Retinal pigment epithelial cell (primary cell): ENCODE measurements around the gene DACT2.

Experiments used
- DNase-seq: peaks from one replicate; pipeline ENCODE4 v3.0.0-alpha.2; 2010; ENCODE audit warnings: low read depth
- H3K4me3 ChIP-seq: 2 replicates; pipeline ENCODE4 v1.5.1; 2011; ENCODE audit warnings: mild to moderate bottlenecking, low read length, control low read depth, moderate library complexity
- TF ChIP-seq, protein P1 (sequence below): conservative IDR thresholded peaks from 2 replicates; pipeline ENCODE4 v1.5.1; 2011; ENCODE audit warnings: low read depth, low read length, control low read depth, inconsistent platforms

Gene DACT2

DNA sequence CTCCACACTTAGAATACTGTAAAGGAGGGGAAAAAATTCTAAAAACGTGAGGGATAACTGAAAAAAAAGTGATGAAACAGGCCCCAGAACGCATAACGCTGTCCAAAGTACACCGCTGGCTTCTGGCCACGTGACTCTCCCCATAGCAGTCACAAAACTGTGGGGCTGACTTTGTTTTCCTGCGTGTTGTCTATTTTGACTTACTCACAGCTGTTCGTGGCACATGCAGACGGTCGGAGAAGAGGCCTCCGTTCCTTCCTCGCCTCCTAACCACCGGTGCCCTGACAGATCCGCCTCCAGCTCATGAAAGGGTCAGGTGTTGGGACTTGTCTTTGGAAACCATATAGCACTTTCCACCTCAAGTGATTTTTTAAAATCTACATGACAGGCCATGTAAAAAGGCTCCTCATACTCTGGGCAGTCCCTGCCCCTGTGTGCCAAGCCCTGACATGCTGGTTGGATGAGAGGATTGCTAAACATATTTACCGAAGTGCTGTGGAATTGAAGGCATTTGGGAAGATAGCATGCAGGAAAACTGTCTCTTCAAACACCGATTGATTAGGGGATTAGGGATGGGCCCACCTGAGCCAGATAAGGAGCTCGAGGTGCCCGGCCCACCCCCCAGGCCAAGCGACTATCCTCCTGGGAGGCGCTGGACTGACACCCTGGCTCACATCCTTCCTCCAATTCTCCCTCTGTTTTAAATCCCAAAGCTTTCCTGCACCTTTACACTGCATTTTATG, 54.8 kb downstream of the DACT2 start:
- TF ChIP-seq, protein P1, sequence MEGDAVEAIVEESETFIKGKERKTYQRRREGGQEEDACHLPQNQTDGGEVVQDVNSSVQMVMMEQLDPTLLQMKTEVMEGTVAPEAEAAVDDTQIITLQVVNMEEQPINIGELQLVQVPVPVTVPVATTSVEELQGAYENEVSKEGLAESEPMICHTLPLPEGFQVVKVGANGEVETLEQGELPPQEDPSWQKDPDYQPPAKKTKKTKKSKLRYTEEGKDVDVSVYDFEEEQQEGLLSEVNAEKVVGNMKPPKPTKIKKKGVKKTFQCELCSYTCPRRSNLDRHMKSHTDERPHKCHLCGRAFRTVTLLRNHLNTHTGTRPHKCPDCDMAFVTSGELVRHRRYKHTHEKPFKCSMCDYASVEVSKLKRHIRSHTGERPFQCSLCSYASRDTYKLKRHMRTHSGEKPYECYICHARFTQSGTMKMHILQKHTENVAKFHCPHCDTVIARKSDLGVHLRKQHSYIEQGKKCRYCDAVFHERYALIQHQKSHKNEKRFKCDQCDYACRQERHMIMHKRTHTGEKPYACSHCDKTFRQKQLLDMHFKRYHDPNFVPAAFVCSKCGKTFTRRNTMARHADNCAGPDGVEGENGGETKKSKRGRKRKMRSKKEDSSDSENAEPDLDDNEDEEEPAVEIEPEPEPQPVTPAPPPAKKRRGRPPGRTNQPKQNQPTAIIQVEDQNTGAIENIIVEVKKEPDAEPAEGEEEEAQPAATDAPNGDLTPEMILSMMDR: no peak
- H3K4me3 ChIP-seq: no peak overlapping the region
- no peak for DNase-seq

DNA sequence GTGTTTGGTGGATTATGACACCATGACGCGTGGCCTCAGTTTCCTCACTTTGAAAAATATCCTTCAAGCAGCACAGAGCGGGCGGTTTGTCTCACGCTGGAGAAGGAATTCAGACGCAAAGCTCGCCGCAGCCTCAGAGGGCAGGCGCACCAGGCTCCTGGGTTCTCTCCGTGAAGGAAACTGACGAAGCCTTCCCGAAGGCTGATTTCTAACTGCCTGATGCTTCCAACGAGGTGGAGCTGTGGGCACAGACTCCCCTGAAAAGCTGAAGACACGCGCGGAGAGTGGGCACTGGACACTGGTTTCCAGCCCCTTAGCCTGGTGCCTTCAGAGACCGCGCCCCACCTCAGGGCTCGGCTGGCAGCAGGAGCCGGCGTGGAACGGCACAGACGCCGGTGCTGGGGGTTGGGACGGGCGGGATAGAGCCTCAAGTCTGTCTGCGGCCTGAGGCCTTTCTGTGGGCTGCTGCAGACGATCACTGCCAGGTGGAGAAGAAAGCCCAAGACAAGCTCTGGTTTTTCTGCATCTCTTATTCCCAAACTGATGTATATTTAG, 56.1 kb downstream of the DACT2 start:
- TF ChIP-seq, protein P1: no peak
- H3K4me3 ChIP-seq: no peak overlapping the region
- DNase-seq: no peak

DNA sequence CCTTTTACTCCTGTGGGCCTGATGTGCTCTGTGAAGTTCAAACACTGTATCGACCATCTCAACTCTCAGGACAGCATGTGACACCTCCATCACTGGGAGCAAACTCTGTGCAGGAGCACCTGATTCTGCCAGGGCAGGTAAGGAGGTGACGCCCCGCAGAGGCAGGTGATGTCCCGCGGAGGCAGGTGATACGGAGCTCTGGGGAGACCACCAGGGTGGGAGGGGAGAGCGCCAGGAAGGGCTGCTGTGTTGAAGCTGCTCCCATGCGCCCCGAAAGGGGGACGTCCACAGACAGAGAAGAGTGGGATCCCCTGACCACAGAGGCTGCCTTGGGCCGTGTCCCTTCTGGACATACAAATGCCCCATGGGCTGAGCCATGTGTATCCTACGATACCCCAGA, 58.3 kb downstream of the DACT2 start:
- no peak overlapping the region for H3K4me3 ChIP-seq
- TF ChIP-seq, protein P1: no peak
- DNase-seq: no peak

DNA sequence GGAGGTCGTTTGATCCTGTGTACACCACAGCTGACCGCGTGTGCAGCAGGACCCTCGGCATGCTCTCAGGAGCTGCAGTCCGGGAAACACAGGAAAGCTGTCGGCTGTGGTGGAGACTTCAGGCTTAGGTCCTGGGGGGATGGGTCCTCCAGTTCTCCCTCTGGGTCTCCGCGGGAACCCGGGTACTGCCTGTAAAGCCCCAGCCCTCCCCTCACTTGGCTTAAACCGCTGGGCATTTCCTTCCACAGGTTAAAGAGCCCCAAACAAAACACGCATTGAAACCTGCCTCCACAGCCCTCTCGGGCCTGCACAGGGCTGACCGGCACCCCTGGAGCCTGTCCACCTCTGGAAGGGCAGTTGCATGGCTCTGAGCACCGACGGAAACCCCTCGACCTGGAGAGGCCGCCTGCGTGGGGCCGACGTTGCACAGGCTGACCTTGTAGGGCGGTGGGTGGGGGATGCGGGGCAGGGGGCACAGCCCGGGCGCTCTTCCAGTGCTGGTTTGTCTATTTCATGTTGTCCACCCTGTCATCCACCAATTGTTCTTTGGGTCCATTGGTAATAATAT, 59.1 kb downstream of the DACT2 start:
- H3K4me3 ChIP-seq: no peak overlapping the region
- DNase-seq: no peak
- TF ChIP-seq, protein P1: no peak

DNA sequence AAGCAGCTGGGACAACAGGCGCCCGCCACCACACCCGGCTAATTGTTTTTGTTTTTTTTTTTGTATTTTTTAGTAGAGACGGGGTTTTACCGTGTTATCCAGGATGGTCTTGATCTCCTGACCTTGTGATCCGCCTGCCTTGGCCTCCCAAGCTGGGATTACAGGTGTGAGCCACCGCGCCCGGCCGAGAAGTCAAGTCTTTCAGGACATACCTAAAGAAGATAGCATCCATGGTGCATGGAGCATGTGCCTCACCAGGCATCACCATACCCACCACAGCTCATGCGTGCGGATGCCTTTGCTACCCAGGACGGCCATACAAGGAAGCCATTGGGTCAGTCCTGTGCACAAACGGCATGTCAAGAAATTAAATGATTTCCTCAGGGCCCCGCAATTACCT, 60.8 kb downstream of the DACT2 start:
- H3K4me3 ChIP-seq: no peak overlapping the region
- TF ChIP-seq, protein P1: no peak
- no peak for DNase-seq

DNA sequence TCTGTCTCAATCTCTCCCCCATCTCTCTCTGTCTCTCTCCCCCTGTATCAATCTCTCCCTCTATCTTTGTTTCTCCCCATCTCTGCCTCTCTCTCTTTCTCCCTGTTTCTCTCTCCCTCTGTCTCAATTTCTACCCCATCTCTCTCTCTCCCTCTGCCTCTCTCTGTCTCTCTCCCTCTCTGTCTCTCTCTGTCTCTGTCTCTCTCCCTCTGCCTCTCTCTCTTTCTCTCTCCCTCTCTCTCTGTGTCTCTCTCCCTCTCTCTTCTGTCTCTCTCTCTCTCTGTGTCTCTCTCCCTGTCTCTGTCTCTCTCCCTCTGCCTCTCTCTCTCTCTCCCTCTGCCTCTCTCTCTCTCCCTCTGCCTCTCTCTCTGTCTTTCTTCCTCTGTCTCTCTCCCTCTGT, 62.6 kb downstream of the DACT2 start:
- TF ChIP-seq, protein P1: no peak
- no peak overlapping the region for H3K4me3 ChIP-seq
- no peak for DNase-seq
